ENCODE results near the gene AOC3.
"Not testable (repeated sequence)": the region's sequence is repeated elsewhere in the genome, so short reads cannot be mapped to it uniquely, and the experiment has no call there.

AOC3 gene

DNA sequence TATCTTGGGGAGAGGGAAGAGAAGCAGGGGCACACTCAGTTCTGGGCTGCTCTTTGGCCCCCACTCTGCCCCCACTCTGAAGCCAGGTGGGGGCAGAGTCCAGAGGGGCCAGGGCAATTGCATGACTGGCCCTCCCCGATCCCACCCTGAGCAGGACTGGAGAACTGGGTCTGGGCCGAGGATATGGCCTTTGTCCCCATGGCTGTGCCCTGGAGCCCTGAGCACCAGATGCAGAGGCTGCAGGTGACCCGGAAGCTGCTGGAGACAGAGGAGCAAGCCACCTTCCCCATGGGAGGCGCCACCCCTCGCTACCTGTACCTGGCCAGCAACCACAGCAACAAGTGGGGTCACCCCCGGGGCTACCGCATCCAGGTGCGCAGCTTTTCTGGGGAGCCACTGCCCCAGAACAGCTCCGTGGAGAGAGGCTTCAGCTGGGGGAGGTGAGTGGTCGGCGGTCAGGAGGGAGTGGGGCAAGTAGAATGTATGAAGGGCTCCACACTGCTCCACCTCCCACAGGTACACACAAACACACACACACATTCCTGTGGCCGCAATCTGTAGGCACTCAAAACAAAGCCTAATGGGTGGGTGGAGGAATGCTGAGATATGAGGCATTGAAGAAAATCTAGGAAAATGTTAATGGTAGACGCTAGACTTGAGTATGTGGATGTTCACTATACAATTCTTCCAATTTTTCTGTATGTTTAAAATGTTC is 21.4 kb downstream of the AOC3 start:
- Histone ChIP-seq H3K27ac (no peak overlapping the region), H3K36me3 (peaks cover 35 to 63% (median 42%) of the 10 kb centered on the region in 3 donors), H3K9me3 (no peaks in the 10 kb centered on the region), H3K4me3 (no peak overlapping the region), H3K27me3 (no peaks in the 10 kb centered on the region), H3K4me1 (peaks cover 0 to 9% (median 0%) of the 10 kb centered on the region in 4 donors)
- TF ChIP-seq, protein P1, sequence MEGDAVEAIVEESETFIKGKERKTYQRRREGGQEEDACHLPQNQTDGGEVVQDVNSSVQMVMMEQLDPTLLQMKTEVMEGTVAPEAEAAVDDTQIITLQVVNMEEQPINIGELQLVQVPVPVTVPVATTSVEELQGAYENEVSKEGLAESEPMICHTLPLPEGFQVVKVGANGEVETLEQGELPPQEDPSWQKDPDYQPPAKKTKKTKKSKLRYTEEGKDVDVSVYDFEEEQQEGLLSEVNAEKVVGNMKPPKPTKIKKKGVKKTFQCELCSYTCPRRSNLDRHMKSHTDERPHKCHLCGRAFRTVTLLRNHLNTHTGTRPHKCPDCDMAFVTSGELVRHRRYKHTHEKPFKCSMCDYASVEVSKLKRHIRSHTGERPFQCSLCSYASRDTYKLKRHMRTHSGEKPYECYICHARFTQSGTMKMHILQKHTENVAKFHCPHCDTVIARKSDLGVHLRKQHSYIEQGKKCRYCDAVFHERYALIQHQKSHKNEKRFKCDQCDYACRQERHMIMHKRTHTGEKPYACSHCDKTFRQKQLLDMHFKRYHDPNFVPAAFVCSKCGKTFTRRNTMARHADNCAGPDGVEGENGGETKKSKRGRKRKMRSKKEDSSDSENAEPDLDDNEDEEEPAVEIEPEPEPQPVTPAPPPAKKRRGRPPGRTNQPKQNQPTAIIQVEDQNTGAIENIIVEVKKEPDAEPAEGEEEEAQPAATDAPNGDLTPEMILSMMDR (IDR thresholded peaks at IDR 0.05): no peak
- DNase-seq: no peak
- intact Hi-C loops (cut with DNase I; ENCODE audit: low total_unique reads): no loop called here

DNA sequence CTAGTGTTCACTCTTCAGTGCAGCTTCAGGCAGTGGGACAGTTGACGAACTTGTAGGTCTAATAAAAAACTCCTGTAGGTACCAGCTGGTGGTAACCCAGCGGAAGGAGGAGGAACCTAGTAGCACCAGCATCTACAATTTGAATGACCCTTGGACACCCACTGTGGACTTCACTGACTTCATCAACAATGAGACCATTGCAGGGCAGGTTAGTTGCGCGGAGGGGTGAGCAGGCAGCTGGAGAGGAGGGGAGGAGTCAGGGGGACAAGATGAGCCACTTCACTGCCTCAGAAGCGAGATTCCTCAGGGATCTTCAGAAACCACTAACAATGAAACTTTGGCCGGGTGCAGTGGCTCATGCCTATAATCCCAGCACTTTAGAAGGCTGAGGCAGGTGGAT is 22.3 kb downstream of the AOC3 start:
- Histone ChIP-seq H3K9me3 (no peaks in the 10 kb centered on the region), H3K4me3 (no peak overlapping the region), H3K27ac (no peak overlapping the region), H3K4me1 (peaks cover 0 to 9% (median 0%) of the 10 kb centered on the region in 4 donors), H3K36me3 (peaks cover 32 to 55% (median 37%) of the 10 kb centered on the region in 3 donors), H3K27me3 (no peaks in the 10 kb centered on the region)
- intact Hi-C loops (cut with DNase I; ENCODE audit: low total_unique reads): no loop called here
- TF ChIP-seq, protein P1 (IDR thresholded peaks at IDR 0.05): no peak
- no peak for DNase-seq

DNA sequence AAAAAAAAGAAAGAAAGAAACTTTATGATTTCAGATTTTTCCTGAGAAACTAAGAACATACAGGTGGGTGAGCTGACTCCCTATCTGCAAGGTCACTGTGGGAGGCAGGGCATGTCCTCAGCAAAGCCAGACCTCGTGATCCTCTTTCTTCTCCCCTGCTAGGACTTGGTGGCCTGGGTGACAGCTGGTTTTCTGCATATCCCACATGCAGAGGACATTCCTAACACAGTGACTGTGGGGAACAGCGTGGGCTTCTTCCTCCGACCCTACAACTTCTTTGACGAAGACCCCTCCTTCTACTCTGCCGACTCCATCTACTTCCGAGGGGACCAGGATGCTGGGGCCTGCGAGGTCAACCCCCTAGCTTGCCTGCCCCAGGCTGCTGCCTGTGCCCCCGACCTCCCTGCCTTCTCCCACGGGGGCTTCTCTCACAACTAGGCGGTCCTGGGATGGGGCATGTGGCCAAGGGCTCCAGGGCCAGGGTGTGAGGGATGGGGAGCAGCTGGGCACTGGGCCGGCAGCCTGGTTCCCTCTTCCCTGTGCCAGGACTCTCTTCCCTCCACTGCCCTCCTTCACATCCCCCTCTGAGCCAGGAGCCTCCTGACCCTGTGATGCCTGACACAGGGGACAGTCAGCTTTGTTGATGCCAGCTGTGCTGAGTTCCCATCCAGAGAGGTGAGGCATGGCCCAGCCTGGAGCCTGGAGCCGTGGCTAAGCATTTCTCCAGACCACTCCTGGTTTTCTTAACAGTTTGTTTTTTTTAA is 23.1 kb downstream of the AOC3 start:
- DNase-seq; H3K4me3 ChIP-seq; H3K9me3 ChIP-seq; H3K4me1 ChIP-seq; H3K27me3 ChIP-seq; H3K27ac ChIP-seq; intact Hi-C loops (cut with DNase I; ENCODE audit: low total_unique reads): not testable (repeated sequence)
- H3K36me3 ChIP-seq: peaks cover 27 to 48% (median 32%) of the 10 kb centered on the region in 3 donors

DNA sequence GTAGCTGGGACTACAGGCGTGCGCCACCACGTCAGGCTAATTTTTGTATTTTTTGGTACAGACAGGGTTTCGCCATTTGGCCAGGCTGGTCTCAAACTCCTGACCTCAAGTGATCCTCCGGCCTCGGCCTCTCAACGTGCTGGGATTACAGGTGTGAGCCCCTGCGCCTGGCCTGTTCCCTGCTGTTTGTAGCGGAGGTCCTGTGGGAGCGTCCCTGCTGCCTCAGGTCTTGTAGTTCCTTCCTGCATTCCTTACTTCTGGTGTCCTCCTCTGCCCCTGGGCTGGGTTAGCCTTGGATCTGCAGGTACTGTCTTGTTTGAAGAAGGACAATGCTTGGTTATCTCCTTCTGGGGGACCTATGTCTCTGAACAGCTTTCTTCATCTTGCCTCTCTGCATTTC is 26.0 kb downstream of the AOC3 start:
- no peak for DNase-seq
- no peak overlapping the region for H3K27ac ChIP-seq
- no peak overlapping the region for H3K4me3 ChIP-seq

DNA sequence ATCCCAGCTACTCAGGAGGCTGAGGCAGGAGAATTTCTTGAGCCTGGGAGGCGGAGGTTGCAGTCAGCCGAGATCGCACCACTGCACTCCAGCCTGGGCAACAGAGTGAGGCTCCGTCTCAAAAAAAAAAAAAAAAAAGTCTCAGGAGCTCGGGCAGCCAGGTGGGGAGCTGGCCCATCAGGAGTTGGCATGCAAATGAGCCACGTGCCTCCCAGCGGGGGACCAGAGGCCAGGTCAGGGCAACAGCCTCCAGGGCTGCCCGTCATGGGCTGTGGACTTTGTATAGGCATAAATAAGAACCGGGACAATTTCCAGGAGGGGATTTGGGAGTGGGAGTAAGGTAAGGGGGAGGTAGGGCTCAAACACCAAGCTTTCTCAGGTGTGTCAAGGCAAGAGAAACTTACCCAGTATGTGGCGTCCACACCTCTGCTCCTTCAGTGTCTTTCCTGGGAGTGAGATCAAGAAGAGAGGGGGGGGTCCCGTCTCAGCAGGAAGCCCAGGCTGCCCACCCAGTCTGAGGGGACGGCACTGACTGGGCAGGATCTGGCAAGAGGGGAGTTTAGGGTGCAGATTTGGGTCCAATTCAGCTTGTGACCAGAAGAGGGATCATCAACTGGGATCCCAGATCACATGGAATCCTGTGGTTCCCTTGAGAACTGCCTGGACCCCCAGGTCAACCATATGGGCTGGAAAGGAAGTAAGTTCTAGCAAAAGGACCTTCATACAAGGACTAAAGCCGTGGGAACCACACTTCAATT is 27.3 kb downstream of the AOC3 start:
- Histone ChIP-seq H3K9me3 (no peaks in the 10 kb centered on the region), H3K4me3 (no peak overlapping the region), H3K4me1 (peaks cover 0 to 9% (median 0%) of the 10 kb centered on the region in 4 donors), H3K27ac (no peak overlapping the region), H3K36me3 (peaks cover 0 to 11% (median 0%) of the 10 kb centered on the region in 3 donors), H3K27me3 (no peaks in the 10 kb centered on the region)
- TF ChIP-seq, protein P1 (IDR thresholded peaks at IDR 0.05): no peak
- intact Hi-C loops (cut with DNase I; ENCODE audit: low total_unique reads): no loop called here
- DNase-seq: no peak

More for the DNA sequence above, 26.0 kb downstream of the AOC3 start:
- Histone ChIP-seq H3K36me3 (peaks cover 8 to 22% (median 10%) of the 10 kb centered on the region in 3 donors), H3K27me3 (no peaks in the 10 kb centered on the region), H3K9me3 (no peaks in the 10 kb centered on the region), H3K4me1 (peaks cover 0 to 9% (median 0%) of the 10 kb centered on the region in 4 donors)
- TF ChIP-seq, protein P1 (IDR thresholded peaks at IDR 0.05): no peak
- intact Hi-C loops (cut with DNase I; ENCODE audit: low total_unique reads): no loop called here

Data from tibial artery (tissue), 4 donors.